H4 (cell line): ENCODE results near the gene ZSWIM7. TPM values are rescaled to one million over a fixed set of nuclear protein-coding genes. Genes with fewer than 3 reads are reported as not detected.
A peak's percentile ranks its signal among the peaks of the same experiment; 100 is the strongest.
"Not testable (repeated sequence)": the region's sequence is repeated elsewhere in the genome, so short reads cannot be mapped to it uniquely, and the experiment has no call there.

ENCODE experiments used
- DNase-seq: peaks from one replicate; pipeline ENCODE4 v3.0.0-alpha.2; 2015; ENCODE audit warnings: low spot score
- total RNA-seq: library from RNA; depleted of rRNA; stranded (reverse); fragments of >200 nt; shearing (Covaris generic); gene quantifications from 2 replicates; pipeline ENCODE4 v1.2.3, GENCODE V29; 2014

Gene ZSWIM7
- total RNA-seq, 1 experiment from 2014 or later = 17.4 TPM

- no peak for DNase-seq
These were observed 41.7 kb downstream of the ZSWIM7 start for GRCh38 chr17:15957608-15958307.

DNA sequence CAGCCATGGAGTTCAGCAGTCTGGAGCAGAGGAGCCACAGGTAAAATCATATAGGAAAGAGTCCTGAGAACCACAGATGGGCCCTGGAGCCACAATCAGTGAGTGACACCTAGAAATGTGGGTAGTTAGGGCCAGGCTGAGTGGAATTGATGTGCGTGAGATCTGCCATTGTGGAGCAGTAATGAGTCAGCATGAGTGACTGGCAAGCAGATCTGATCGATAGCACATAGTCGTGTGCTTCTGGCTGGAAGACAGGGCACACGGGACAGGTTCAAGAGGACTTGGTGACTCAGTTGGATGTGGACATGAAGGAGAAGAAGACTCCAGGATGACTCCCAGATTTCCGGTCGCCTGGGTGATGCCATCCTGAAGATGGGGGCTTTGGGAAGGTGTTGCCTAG is 42.3 kb downstream of the ZSWIM7 start:
- no peak for DNase-seq

DNA sequence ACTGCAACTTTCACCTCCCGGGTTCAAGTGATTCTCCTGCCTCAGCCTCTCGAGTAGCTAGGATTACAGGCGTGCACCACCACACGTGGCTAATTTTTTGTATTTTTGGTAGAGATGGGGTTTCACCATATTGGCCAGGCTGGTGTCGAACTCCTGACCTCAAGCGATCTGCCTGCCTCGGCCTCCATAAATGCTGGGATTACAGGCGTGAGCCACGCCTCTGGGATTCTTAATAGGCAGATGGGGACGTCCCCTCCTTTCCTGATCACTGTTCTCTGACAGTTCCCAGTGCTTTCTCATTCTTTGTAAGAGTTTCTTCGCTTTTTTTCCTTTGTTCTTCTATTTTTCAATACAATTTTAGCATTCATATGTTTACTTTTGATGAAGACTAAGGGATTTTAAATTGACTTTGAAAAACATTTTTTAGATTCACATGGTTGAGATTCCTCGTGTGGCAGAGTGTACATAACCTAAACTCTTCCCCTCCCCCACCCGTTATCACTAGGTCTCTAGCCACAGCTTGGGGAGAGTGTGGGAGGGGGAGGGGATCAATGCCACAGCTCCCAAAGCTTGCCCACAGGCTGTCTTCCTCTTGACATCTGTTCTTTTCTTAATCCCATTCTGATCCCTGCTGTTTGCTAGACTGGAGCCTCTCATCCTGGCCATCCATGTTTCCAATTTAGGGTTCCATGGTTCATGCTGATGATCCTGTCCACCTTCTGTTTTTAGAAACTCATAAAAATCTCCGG is 43.5 kb downstream of the ZSWIM7 start:
- no peak for DNase-seq

- DNase-seq = peak; percentile 82
These were observed 45.3 kb downstream of the ZSWIM7 start for GRCh38 chr17:15954222-15954621.

GRCh38 chr17:15952916-15953790 is 46.4 kb downstream of the ZSWIM7 start:
- DNase-seq = no peak

DNA sequence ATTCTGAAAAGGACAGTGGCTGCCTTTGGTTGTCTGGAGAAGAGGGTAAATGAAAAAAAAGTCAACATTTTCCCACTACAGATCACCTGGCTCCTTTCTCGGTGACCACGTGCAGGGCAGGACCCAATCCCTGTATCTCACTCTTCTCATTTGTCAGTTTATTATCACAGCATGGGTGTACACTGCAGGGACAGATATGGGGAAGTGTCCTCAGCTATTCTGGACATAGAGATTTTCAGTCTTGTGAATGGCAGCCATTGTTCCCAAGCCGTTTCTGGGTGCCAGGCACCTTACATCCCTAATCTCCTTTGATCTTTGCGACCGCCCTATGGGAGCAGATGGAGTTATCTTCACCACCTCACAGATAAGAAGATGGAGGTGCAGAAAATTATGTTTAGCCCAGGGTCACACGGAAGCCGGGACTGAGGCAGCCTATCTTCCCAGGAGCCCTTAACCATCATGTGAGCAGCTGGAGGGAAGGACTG is 47.4 kb downstream of the ZSWIM7 start:
- no peak for DNase-seq

DNA sequence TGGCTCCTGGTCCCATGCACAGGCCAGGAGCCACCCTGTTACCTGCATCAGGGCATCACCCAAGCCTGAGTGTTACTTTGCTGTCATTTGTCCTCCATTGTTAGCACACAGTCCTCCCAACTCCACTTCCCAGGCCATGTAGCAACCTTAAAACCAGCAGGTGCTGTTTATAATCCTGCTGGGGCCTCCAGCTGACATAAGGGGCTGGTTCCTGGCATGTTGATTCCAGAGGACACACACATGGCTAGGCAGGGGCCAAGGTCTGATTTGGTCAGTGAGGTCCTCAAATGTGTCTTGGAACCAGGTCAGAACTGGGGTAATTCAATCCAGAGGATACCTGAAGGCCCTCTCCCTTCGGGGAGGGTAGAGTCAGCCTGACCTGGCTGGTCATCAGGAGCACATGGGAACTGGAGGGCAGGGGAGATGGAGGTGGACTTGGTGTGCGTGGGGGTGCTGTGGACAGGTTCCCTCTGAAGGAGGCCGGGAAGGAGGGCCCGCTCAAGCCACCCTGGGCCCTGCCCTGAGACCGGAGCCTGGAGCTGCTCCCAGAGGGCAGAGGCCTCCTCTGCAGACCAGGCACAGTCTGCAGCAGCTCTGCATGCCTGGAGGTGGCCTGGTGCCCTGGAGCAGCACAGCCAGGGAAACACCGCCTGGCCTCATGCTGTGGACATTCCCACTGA is 48.0 kb downstream of the ZSWIM7 start:
- DNase-seq = no peak

- no peak for DNase-seq
These were observed 51.3 kb downstream of the ZSWIM7 start for GRCh38 chr17:15947976-15948752.

DNA sequence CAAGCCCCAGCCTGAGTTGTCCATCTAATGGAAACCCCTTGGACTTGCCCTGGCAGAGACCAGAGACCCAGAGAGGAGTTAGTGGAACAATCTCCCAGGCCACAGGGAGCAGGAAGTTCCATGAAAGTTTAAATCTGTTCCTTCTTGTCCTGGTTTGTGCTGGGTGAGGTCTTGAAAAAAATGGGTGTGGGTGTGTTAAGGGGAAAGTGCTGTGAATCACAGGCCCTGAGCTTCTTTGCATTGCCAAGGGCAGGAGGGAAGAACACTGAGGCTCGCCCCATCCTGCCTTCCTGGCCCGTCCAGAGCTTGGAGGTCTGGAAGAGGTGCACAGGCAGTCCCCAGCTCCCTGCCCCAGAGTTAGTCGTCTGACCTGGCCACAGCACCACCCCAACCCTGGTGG is 52.2 kb downstream of the ZSWIM7 start:
- DNase-seq = no peak

GRCh38 chr17:15946611-15947120 is 52.8 kb downstream of the ZSWIM7 start:
- DNase-seq = peak; percentile 57

- DNase-seq = peak; percentile 1
These were observed 53.8 kb downstream of the ZSWIM7 start for GRCh38 chr17:15945527-15946191.

- DNase-seq = peak; percentile 53
These were observed 54.6 kb downstream of the ZSWIM7 start, which contains the start of gene ADORA2B for GRCh38 chr17:15944759-15945526. Gene ADORA2B (plus strand): TSS chr17:15945130. CDS start chr17:15945249, 119 bp downstream.

GRCh38 chr17:15943971-15944758 is 55.3 kb downstream of the ZSWIM7 start:
- no peak for DNase-seq

- no peak for DNase-seq
These were observed 57.2 kb downstream of the ZSWIM7 start for GRCh38 chr17:15942207-15942833.

DNA sequence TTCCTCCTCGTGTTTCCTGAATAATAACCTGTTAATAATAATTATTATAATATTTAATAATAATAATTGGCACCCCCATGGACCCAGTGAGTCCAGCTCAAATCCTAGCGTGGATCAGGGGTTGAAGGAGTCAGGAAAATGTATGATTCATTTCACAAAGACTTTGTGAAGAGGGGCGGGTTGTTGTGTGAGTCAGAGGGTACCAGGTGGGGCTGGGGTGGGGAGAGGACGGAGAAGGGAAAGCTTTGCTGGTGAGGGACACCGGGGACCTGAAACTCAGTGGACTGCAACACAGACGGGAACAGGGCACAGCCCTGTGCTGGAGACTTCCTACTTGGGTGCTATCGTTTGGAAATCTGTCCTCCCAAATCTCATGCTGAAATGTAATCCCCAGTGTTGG is 57.7 kb downstream of the ZSWIM7 start:
- no peak for DNase-seq

DNA sequence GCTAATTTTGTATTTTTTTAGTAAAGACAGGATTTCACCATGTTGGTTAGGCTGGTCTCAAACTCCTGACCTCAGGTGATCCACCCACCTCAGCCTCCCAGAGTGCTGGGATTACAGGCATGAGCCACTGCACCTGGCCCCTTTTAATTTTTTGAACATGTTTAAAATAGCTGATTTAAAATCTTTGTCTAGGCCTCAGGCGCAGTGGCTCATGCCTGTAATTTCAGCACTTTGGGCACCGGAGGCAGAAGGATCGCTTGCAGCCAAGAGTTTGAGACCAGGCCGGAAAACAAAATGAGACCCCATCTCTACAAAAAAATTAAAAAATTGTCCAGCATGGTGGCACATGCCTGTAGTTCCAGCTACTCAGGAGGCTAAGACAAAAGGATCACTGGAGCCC is 63.0 kb downstream of the ZSWIM7 start:
- not testable (repeated sequence) for DNase-seq

GRCh38 chr17:15935891-15936290 is 63.6 kb downstream of the ZSWIM7 start:
- no peak for DNase-seq

DNA sequence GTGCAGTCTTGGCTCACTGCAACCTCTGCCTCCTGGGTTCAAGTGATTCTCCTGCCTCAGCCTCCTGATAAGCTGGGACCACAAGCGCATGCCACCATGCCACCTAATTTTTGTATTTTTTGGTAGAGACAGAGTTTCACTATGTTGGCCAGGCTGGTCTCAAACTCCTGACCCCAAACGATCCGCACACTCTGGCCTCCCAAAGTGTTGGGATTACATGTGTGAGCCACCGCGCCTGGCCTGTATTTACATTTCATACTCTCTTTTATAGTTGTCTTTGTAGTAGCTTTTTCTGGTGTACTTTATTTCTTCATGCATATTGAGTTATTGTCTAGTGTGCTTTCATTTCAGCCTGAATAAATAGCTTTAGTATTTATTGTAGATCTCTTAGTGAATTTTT is 64.6 kb downstream of the ZSWIM7 start:
- DNase-seq = no peak
